GM19455 (cell line): Measurements from ENCODE around the gene CDK7.

ENCODE experiments used
- ATAC-seq: cut with Tn5 transposase; IDR thresholded peaks from one replicate; pipeline ENCODE4 v1.9.1; 2021; ENCODE audit not compliant: unreplicated experiment

Gene CDK7

DNA sequence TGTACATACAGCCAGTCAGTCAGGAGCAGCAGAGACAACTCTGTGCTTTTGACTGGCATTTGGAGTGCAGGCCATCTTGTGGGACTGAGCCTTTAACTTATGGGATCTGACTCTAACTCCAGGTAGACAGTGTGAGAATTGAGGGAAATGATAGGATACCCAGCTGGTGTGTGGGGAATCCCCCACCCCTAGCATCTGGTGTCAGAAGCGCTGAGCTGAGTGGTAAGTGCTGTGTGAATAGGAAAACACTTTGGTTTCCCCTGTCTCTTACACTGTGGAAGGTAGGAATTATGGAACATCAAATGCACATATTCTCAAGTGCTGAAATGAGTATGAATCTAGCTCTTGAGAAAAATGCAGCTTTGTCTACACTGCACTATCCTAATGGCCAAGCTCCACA lies 54.0 kb downstream of the CDK7 start:
- no peak for ATAC-seq

DNA sequence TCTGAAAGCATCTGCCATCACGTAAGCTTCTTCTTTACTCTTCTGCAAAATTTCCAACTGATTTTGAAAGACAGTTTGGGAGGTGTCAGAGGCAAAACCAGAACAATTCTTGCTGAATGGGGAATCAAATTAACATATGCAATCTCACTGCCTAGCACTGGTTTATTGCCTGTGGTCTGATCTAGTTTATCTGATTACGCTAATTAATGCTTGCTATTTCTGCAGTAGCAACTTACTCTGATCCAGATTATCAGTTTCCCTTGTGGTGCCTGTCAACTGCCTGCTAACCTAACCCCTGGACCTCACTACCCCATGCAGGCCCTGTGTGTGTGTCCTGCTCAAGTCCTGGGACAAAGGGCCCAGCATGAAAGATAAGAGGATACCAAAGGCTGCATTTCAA lies 57.6 kb downstream of the CDK7 start:
- ATAC-seq = no peak

- no peak for ATAC-seq
These were observed 59.2 kb downstream of the CDK7 start for GRCh38 chr5:69293882-69294281.

DNA sequence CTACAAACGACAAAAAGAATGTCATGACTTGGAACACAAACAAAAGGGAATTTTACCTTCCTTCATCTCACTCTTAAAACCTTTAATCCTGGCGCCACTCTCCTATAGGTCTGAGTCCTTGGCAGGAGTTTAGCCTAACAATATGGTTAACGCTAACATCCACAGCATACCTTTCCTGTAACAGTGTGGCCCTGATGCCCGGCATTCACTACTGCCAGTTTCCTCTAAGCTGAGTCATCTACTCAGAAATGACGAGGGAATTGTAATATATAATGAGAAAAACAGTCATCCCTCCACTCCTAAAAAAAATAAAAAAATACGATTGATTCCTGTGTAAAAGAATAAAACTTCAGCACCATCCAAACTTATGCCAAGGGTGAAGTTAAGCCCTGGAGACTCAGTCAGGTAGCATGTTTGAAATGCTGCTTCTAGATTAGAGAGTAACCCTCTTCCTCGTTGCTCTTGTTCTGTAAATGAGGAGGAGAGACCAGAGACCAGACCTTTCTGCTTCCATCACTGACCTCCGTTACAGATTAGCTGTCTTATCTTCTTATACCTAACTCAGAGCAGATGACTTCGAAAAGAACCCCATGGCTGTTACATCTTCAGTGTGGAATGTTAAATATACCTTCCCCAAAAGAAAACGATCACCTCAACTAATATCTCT lies 60.5 kb downstream of the CDK7 start:
- ATAC-seq = no peak

DNA sequence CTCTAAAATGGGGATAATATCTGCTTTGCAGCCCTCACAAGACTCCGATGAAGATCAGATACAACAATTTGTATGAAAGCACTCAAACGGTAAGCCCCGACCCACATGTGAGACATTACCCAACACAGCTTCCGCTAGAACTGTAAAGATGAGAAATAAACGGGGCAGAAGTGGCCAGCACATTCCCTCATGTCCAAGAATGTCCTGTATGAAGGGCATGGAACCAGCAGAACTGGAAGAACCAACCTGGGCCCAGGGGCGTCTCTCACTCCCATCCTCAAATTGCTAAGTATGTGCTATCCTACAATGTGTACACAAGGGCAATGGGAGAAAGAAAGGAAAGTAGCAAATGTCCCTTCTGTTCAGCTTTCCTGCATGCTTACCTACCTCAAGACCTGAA lies 64.9 kb downstream of the CDK7 start:
- no peak for ATAC-seq

GRCh38 chr5:69300537-69301203 lies 66.0 kb downstream of the CDK7 start:
- ATAC-seq = no peak

GRCh38 chr5:69305512-69305911 lies 70.8 kb downstream of the CDK7 start:
- no peak for ATAC-seq

DNA sequence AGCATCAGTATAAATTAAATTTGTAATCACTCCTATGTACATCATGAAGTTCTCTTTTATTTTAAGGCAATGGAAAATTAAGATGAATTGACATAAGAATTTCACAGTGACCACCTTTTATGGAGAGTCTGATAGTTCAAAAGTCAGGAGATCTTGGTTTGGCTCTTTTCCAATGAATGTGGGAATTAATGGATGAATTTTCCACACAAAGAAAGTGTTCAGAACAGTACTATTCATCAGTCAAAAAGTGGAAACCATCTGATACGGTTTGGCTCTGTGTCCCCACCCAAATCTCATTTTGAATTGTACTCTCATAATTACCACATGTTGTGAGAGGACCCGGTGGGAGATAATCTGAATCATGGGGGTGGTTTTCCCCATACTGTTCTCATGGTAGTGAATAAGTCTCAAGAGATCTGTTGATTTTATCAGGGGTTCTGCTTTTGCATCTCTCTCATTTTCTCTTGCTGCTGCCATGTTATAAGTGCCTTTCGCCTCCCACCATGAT lies 73.4 kb downstream of the CDK7 start:
- ATAC-seq = no peak

- ATAC-seq = no peak
These were observed 74.7 kb downstream of the CDK7 start for GRCh38 chr5:69309380-69309779.

GRCh38 chr5:69312459-69313160 lies 77.9 kb downstream of the CDK7 start:
- no peak for ATAC-seq

GRCh38 chr5:69313428-69313827 lies 78.7 kb downstream of the CDK7 start:
- no peak for ATAC-seq

DNA sequence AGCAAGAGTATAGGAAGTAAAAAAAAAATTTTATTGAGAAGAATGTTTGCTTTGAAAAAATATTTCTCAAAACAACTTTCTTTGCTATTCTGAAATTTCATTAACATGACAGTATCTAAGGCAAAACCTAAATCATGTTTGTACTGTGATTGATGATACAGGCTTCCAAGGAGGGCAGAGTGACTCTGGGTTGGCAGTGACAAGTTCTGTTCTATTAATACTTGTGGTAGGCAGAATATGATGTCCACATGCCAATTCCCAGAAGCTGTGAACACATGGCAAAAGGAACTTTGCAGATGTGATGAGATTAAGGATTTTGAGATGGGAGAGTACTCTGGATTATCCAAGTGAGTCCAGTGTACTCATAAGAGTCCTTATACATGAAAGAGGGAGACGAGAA lies 81.3 kb downstream of the CDK7 start:
- ATAC-seq = no peak

- ATAC-seq = no peak
These were observed 82.7 kb downstream of the CDK7 start for GRCh38 chr5:69317391-69317790.

DNA sequence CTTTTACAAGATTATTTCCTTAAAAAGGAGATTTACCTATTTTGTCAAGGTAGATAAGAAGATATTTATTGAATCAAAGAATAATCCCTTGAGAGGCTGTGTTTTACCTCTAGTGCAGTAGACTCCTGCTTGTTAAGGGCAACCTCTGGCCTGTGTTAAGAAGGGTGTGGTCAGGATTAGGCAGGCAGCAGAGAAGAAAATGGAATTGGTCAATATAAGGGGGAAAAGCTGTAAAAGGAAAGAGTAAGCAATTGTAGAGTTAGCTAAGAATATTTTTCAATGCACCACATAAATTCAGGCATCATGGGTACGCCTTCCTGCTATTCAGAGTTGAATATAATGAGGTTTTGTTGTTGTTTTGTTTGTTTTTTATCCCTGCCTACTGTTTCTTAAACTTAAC lies 91.7 kb downstream of the CDK7 start:
- no peak for ATAC-seq
